Hepatocyte (in vitro differentiated cells): ENCODE results near the gene PRSS53.

ENCODE experiments used
- CTCF ChIP-seq: fragments of 200-600 bp; sonication (generic); IDR thresholded peaks from 2 replicates; pipeline ENCODE4 v1.5.1; 2016; ENCODE audit warnings: antibody characterized with exemption, mild to moderate bottlenecking; ENCODE audit not compliant: poor library complexity
- EZH2 ChIP-seq: fragments of 200-600 bp; sonication (generic); IDR thresholded peaks from 2 replicates; pipeline ENCODE4 v1.6.1; 2016; ENCODE audit warnings: antibody characterized with exemption, mild to moderate bottlenecking, borderline replicate concordance
- EZH2phosphoT487 ChIP-seq: fragments of 200-600 bp; sonication (generic); IDR thresholded peaks from one replicate; pipeline ENCODE4 v1.6.1; 2018; ENCODE audit warnings: antibody characterized with exemption, mild to moderate bottlenecking, low read depth, moderate library complexity; ENCODE audit not compliant: unreplicated experiment, severe bottlenecking

- TF ChIP-seq CTCF: no peak
- no peak for TF ChIP-seq EZH2
- no peak for TF ChIP-seq EZH2phosphoT487
Observed at GRCh38 chr16:31064882-31065461, 23.8 kb downstream of the PRSS53 start.
